Upper lobe of left lung (tissue), 4 donors: ENCODE data around the gene SPANXA2.

ENCODE experiments used
- EP300 ChIP-seq, 4 donors: sonication (generic); formaldehyde crosslinking; IDR thresholded peaks; one replicate each; pipeline ENCODE4 v1.5.1; 2017; ENCODE audit warnings: antibody characterized with exemption in 4 of 4, control low read depth in 2 of 4
- POLR2A ChIP-seq, 4 donors: fragments of 450-650 bp; IDR thresholded peaks; one replicate each; pipeline ENCODE4 v1.5.1; 2016 to 2017; ENCODE audit warnings: antibody characterized with exemption in 4 of 4, mild to moderate bottlenecking in 2 of 4
- TF ChIP-seq, protein P1 (sequence below), 6 experiments: fragments of 450-650 bp in 4 of 6; fragments of 200-600 bp in 2 of 6; sonication (generic) in 2 of 6; IDR thresholded peaks; one replicate each; pipeline ENCODE4 v1.5.1; 2016 to 2019; ENCODE audit warnings: antibody characterized with exemption in 6 of 6

DNA sequence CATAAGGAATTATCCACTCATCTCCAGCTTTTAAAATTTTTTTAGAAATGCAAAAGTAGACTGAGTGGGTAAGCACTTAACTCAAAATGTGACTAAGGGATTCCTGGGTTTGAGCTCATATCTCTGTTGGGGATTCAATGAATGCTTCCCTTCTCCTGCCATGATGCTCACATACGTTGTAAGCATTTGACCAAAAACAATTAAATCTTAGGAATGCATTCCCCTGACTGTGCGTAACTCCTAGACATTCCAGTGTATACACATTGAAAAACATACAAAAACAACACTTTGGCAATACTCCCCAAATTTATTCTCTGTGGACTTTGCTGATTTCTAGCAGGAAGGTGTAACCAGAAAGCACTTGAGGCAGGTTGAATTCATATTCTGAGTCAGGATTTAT lies 29.8 kb downstream of the SPANXA2 start:
- TF ChIP-seq, protein P1, sequence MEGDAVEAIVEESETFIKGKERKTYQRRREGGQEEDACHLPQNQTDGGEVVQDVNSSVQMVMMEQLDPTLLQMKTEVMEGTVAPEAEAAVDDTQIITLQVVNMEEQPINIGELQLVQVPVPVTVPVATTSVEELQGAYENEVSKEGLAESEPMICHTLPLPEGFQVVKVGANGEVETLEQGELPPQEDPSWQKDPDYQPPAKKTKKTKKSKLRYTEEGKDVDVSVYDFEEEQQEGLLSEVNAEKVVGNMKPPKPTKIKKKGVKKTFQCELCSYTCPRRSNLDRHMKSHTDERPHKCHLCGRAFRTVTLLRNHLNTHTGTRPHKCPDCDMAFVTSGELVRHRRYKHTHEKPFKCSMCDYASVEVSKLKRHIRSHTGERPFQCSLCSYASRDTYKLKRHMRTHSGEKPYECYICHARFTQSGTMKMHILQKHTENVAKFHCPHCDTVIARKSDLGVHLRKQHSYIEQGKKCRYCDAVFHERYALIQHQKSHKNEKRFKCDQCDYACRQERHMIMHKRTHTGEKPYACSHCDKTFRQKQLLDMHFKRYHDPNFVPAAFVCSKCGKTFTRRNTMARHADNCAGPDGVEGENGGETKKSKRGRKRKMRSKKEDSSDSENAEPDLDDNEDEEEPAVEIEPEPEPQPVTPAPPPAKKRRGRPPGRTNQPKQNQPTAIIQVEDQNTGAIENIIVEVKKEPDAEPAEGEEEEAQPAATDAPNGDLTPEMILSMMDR (IDR thresholded peaks at IDR 0.05), result no peak
- TF ChIP-seq POLR2A (IDR thresholded peaks at IDR 0.05) (no peak), EP300 (IDR thresholded peaks at IDR 0.05) (no peak)
